GM12801 (cell line): ENCODE data around the gene GARIN5B.

ENCODE experiments used
- TF ChIP-seq, protein P1 (sequence below): IDR thresholded peaks from one replicate; pipeline ENCODE4 v1.5.1; 2011; ENCODE audit warnings: control low read depth; ENCODE audit not compliant: insufficient read length; ENCODE audit errors: extremely low read depth

Gene GARIN5B

DNA sequence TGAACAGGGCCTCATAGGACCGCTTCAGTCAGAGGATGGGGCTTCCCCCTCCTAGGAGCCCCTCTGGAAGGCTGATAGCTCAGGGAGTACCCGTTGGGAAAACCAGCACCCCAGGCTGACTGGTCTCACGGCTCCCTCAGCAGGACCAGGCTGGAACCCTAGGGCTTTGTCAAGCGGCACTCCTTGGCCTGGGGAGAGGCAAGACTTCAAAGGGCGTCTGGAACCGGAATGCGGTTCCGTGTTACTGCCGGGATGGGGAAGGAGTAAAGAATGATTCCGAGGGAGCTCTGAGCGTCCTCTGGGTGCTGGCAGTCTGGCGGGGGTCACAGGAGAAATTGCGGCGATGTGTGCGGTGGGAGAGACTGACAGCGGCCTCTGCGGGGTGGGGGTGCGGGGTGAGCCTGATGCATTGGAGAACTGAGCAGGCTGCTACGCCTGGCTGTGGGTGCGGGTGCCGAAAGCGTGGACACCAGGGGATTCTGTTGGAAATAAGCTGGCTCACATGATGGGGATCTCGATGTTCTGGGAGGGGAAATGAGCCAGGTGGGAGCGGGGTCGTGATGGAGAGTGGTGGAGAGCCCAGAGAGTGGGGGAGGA lies 10.4 kb downstream of the GARIN5B start:
- TF ChIP-seq, protein P1, sequence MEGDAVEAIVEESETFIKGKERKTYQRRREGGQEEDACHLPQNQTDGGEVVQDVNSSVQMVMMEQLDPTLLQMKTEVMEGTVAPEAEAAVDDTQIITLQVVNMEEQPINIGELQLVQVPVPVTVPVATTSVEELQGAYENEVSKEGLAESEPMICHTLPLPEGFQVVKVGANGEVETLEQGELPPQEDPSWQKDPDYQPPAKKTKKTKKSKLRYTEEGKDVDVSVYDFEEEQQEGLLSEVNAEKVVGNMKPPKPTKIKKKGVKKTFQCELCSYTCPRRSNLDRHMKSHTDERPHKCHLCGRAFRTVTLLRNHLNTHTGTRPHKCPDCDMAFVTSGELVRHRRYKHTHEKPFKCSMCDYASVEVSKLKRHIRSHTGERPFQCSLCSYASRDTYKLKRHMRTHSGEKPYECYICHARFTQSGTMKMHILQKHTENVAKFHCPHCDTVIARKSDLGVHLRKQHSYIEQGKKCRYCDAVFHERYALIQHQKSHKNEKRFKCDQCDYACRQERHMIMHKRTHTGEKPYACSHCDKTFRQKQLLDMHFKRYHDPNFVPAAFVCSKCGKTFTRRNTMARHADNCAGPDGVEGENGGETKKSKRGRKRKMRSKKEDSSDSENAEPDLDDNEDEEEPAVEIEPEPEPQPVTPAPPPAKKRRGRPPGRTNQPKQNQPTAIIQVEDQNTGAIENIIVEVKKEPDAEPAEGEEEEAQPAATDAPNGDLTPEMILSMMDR, result no peak

DNA sequence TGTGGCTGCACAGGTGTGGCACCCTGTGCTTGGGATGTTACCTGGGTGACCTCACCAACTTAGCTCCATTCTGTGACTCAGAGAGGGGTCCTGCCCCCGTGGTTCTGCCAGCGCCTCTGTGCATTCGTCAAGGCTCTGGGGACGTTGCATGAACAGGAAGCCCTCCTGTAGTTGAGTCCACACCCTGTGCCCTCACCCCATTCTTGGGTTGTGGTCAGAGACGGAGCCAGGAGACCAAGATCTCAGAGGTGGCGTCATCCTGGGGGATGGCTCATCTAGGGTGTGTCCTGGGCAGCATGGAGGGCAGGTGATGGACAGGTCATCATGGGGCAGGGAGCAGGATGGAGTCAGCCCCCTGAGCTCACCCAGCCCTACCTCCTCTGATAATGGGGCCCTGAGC lies 11.0 kb downstream of the GARIN5B start:
- TF ChIP-seq, protein P1, result no peak

DNA sequence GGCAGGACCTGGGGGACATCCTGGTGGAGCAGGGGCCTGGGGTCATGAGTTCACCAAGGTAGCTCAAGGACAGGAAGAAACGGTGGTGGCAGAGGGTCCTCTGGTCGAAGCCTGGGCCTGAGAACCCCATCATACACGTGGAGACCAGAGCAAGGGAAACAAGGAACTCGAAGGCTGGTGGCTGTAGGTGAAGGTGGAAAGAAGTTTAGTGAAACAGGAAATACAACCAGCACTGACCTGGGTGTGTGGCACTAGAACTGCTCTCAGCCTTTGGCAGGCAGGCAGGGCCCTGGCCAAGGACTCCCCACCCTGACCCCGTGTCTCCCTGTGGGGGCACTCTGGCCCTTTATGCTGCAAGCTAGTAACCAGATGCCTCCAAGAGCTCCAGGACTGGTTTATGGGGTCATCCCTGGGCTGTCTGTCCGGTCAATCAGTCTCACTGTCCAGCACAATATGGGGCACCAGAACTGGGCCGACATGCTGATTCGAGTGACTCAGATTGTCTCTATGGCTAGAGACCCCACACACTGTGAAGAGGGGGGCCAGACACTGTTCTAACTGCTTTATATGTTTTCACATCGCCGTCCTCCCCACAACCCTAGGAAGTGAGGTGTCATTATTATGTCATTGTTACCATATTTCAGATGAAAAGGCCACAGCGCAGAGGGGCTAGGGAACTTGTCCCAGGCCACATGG lies 12.3 kb downstream of the GARIN5B start:
- TF ChIP-seq, protein P1, result no peak

DNA sequence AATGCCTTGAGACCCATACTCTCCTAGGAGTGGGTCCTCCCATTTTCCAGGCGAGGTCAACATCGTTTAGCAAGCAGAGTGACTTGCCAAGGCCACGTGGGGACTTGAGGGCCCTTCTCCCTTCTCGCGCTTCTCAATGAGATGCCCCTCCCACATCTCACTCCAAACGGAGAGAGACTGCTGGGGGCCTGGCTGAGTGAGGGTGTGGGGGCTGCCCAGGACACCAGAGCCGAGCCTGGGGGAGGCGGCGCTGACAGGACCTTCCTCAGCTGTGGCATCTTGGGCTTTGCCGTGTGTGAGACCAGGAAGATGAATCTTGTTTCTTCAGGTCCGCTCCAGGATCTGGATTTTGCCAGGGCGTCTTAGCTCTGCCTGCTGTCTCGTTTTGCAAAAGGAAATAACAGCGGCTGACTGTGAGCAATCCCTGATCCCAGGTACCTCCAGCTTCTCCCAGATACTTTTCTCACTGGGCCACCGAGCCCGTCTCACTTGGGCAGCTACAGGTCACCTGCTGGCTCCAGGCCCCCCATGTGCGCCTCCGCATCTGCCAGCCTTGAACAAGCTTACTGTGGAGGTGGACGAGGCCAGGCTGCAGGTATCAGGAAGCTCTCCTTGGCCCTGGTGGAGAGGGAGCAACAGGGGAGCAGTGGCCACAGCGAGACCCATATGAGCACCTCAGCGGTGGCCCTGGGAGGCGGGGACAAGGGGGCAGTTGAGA lies 14.6 kb downstream of the GARIN5B start:
- TF ChIP-seq, protein P1, result no peak

DNA sequence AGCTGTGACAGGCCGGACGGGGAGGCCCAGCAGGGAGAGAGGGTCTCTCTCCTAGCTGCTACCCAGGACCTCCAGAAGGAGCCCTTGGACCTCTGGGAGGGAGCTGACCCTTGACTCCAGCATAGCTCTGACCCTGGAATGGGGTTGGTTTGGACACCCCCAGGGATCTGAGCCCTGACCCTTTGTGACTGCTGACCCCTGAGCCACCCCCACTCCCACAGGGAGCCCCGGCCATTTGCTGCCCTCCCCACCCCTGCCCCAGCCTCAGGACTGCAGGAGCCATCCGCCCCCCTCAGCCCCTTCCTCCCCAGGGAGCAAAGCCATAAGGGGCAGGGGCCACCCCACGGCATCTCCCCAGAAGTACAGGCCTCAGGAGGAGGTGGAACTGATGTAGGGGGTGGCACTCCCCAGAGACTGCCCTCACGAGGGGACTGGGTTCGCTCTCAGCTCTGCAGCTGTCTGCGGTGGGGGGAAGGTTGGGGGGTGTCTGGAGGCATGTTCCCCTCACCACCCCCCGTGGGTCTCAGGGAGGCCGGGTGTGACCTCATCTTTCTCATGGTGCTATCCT lies 15.5 kb downstream of the GARIN5B start:
- TF ChIP-seq, protein P1, result no peak

DNA sequence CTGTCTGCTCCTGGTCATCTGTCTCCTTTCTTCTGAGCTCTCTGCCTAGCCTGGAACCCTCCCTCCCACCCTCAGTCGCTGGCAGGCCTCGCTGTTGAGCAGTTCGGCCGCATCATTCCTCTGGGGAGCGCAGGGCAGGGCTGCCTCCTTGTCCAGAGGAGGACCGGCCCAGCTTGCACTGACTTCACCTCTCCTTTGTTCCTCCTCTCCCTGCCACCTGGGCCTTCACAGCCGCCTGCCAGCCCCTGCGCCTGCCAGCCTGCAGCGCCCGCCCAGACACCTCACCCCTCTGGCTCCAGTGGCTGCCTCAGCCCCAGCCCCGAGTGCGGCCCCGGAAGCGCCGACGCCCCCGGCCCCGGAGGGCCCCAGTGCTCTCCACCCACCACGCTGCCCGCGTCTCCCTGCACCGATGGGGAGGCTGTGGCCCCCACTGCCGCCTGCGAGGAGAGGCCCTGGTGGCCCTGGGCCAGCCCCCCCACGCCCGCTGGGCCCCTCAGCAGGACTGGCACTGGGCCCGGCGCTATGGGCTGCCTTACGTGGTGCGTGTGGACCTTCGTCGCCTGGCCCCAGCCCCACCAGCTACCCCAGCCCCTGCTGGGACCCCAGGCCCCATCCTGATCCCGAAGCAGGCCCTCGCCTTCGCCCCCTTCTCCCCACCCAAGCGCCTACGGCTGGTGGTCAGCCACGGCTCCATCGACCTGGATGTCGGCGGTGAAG lies 16.2 kb downstream of the GARIN5B start:
- TF ChIP-seq, protein P1, result no peak
